GM08714 (cell line): ENCODE results near the gene COL4A3.

ENCODE experiments used
- H3K4me3 ChIP-seq: fragments of 200-500 bp; sonication (Bioruptor generic); 2 replicates; pipeline ENCODE4 v1.5.1; 2014; ENCODE audit warnings: mild to moderate bottlenecking, low read length, inconsistent platforms
- ZNF274 ChIP-seq: IDR thresholded peaks from 2 replicates; pipeline ENCODE4 v1.6.1; 2012; ENCODE audit warnings: mild to moderate bottlenecking, low read depth, low read length

The COL4A3 gene

GRCh38 chr2:227163998-227164762 lies at the start of gene COL4A3, which contains the start of gene COL4A4:
COL4A3 (plus strand) TSS chr2:227164624; CDS start chr2:227164727, 103 bp downstream.
COL4A4 (minus strand) TSS chr2:227164205; CDS start chr2:227147483, 16,722 bp downstream.
- no peak for TF ChIP-seq ZNF274
- H3K4me3 ChIP-seq, result peak within 1 kb of the TSS; percentile 71

- H3K4me3 ChIP-seq, result no peak overlapping the region
- no peak for TF ChIP-seq ZNF274
Observed at GRCh38 chr2:227115761-227116160, 48.7 kb upstream of the COL4A3 start.

GRCh38 chr2:227117027-227117426 lies 47.4 kb upstream of the COL4A3 start:
- TF ChIP-seq ZNF274, result no peak

GRCh38 chr2:227117852-227118251 lies 46.6 kb upstream of the COL4A3 start:
- TF ChIP-seq ZNF274, result no peak

More at GRCh38 chr2:227117027-227117426, 47.4 kb upstream of the COL4A3 start:
- H3K4me3 ChIP-seq, result no peak overlapping the region

GRCh38 chr2:227118353-227118752 lies 46.1 kb upstream of the COL4A3 start:
- no peak overlapping the region for H3K4me3 ChIP-seq
- no peak for TF ChIP-seq ZNF274

More at GRCh38 chr2:227117852-227118251, 46.6 kb upstream of the COL4A3 start:
- H3K4me3 ChIP-seq, result no peak overlapping the region

GRCh38 chr2:227123697-227124096 lies 40.7 kb upstream of the COL4A3 start:
- no peak overlapping the region for H3K4me3 ChIP-seq
- TF ChIP-seq ZNF274, result no peak

- H3K4me3 ChIP-seq, result no peak overlapping the region
- no peak for TF ChIP-seq ZNF274
Observed at GRCh38 chr2:227124811-227125210, 39.6 kb upstream of the COL4A3 start.

- no peak for TF ChIP-seq ZNF274
Observed at GRCh38 chr2:227125506-227125905, 38.9 kb upstream of the COL4A3 start.

GRCh38 chr2:227127201-227127600 lies 37.2 kb upstream of the COL4A3 start:
- no peak for TF ChIP-seq ZNF274
- no peak overlapping the region for H3K4me3 ChIP-seq

More at GRCh38 chr2:227125506-227125905, 38.9 kb upstream of the COL4A3 start:
- no peak overlapping the region for H3K4me3 ChIP-seq

GRCh38 chr2:227130636-227131035 lies 33.8 kb upstream of the COL4A3 start:
- TF ChIP-seq ZNF274, result no peak
- H3K4me3 ChIP-seq, result no peak overlapping the region

- H3K4me3 ChIP-seq, result no peak overlapping the region
- TF ChIP-seq ZNF274, result no peak
Observed at GRCh38 chr2:227132986-227133385, 31.4 kb upstream of the COL4A3 start.

- no peak overlapping the region for H3K4me3 ChIP-seq
- no peak for TF ChIP-seq ZNF274
Observed at GRCh38 chr2:227134591-227134990, 29.8 kb upstream of the COL4A3 start.

- H3K4me3 ChIP-seq, result no peak overlapping the region
- no peak for TF ChIP-seq ZNF274
Observed at GRCh38 chr2:227141301-227141700, 23.1 kb upstream of the COL4A3 start.

- TF ChIP-seq ZNF274, result no peak
- no peak overlapping the region for H3K4me3 ChIP-seq
Observed at GRCh38 chr2:227143895-227144294, 20.5 kb upstream of the COL4A3 start.

GRCh38 chr2:227146456-227146855 lies 18.0 kb upstream of the COL4A3 start:
- no peak for TF ChIP-seq ZNF274
- H3K4me3 ChIP-seq, result no peak overlapping the region
